Head of caudate nucleus (tissue), 42 donors: ENCODE data around the gene DPYD.

Source experiments
- DNase-seq, 42 donors: peaks; one replicate each; pipeline versions ENCODE4 v3.0.0 to v3.0.0-alpha.2; 2020 to 2021; ENCODE audit warnings: mixed read lengths in 7 of 42
- intact Hi-C: fragments of 100-400 bp; cut with DNase I; formaldehyde crosslinking; loops from one replicate; pipeline ENCODE4 v1.15.0; 2022

Gene DPYD

DNA sequence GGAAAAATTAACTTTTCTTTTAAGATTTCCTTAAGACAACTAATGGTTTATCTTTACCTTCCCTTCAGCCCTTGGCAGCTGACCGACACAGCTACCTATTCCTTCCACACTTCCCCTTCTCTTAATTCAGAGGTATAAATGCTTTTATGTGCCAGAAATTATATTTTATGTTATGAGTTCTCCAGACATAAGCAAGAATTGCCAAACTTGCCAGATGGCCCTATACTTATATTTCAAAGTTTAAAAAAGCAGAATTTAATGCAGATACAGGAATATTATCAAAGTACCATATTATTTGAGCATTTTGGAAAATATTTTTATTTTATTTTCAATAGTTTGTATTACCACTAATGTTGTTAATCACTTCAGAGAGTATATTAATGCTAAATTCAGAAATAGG, 754.2 kb downstream of the DPYD start:
- intact Hi-C loops, result no loop called here
- DNase-seq, result no peak

DNA sequence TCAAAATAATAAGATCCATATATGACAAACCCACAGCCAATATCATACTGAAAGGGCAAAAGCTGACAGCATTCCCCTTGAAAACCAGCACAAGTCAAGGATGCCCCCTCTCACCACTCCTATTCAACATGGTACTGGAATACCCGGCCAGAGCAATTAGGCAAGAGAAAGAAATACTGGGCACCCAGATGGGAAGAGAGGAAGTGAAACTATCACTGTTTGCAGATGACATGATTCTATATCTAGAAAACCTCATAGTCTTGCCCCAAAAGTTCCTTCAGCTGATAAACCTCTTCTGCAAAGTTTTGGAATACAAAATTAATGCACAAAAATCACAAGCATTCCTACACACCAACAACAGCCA, 756.6 kb downstream of the DPYD start:
- intact Hi-C loops, result no loop called here
- DNase-seq, result no peak

DNA sequence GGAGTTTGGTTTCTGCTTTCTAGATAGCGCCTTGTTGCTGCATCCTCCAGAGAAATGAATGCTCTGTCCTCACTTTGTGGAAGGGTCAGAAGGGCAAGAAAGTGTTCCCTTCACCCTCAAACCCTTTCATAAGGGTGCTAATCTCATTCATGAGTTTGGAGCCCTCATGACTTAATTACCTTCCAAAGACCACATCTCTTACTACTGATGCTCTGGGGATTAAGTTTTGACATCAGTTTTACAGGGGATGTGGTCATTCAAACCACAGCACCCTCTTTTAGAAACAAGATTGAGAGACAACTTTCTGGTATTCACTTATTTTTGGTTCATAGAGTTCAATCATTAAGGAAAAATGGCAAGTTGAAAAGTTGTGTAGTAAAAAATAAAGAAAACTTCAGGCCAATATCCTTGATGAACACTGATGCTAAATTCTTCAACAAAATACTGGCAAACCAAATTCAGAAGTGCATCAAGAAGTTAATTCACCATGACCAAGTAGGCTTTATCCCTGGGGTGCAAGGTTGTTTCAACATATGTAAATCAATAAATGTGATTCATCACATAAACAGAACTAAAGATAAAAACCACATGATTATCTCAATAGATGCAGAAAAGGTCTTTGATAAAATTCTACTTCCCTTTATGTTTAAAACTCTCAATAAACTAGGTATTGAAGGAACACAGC, 757.1 kb downstream of the DPYD start:
- intact Hi-C loops, result no loop called here
- no peak for DNase-seq

DNA sequence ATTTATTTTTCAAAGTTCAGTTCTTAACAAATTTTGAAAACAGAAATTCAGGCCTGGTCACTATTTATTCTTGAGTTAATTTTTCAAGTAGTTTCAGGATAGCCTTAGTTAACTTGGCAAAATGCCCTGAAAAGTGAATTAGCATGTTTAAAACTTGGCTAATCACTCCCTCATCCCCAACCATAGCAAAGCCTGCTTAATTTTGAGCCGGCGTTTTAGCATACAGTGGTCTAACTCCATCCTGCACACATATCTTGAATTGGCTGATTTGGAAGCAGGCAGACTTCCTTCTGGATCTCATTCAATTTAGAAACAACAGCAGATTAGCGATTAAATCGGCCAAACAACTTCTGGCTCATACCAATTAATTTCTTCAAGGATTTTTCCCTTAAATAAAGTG, 760.0 kb downstream of the DPYD start:
- no peak for DNase-seq
- intact Hi-C loops, result no loop called here

DNA sequence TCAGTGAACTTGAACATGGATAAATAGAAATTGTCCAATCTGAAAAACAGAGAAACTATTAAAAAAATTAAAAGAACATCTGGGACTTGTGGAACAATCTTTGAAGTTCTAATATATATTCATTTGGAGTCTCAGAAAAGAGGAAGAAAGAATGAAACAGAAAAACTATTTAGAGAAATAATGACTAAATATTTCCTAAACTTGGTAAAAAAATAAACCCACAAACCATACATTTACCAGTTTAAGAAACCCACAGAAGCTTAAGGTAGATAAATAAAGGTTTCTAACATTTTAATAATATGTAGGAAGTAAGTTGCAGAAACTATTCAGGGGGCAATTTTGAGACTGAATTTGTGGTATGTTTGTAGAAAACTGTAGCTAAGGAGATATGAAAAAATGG, 761.5 kb downstream of the DPYD start:
- DNase-seq, result no peak

DNA sequence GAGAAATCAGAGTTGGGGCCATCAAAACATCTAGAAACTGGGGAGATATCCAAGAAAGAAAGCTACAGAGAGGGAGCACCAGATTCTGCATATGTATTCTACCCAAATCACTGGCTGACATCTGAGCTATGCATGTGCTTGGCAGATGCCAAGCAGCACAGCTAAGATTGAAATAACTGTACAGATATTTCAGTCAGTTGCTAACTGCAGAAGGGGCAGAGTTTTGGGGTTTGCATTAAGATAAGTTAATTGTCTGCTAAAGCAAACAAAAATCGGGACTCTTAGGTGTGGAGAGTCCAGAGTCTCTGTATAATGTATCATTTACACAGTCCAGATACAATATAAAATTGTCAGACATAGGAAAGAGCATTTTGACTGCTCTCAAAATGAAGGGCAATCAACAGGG, 762.1 kb downstream of the DPYD start:
- DNase-seq, result no peak
- intact Hi-C loops, result no loop called here

More for the DNA sequence above, 761.5 kb downstream of the DPYD start:
- intact Hi-C loops, result no loop called here

DNA sequence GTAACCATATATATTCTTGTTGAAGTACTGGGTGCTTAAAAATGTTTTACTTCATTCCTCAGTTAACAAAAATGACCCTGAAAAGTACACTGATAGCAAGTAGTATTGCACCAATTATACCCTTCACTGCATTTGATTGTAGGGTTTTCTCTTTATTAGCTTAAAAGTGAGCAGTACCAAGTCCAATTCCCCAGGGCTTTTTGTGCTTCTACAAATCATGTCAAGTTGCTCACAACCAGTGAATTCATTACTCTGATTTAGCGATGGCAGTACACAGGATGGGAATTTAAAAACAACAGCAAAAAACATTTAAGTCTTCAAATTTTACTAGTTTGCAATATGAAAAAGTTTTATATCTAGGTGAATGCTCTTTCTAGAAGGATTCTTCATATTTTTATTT, 762.8 kb downstream of the DPYD start:
- intact Hi-C loops, result no loop called here

DNA sequence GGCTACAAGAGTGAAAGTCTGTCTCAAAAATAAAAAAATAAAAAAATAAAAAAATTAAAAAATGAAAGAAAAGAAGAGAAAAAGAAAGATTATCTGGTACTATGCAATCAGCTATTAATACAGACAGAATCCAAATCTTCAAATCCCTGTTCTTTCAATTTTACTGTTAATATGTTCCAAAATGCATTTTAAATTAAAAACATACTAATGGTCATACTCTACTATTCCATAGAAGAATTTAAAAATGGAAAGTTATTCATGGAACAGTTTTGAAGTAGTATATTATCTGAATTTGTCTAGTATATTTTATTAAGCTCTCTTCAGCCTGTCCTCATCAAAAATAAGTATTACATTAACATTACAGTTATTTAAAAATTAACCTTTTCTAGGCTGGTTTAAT, 769.2 kb downstream of the DPYD start:
- no peak for DNase-seq
- intact Hi-C loops, result no loop called here

More for the DNA sequence above, 762.8 kb downstream of the DPYD start:
- DNase-seq, result no peak

DNA sequence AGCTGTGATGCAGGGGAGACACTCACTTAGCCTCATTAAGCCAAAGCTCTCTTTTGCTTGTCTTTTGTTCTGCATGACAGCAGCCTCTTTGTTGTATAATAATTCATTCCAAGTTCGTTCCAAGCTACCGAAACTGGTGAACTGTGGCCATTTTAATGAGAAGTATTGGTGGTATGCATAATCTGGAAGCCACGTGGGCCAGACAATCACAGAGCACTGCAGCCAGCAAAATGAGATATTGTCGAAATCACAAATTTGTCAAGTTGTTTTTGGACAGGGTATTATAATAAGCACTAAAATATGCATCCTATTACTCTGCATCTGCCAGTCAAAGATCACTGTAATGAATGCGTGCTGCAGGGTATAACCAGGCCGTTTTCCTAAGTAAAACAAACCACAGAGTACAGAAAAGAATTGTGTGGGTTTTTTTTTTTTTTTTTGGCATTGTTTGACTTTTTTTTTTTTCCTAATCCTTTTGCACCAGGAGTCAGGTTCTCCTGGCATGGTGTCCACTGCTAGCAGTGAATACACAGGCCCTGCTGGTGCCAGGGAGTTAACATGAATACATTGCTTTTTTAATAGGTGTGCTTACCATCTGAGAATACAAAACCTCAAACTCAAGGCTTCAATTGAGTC, 775.4 kb downstream of the DPYD start:
- DNase-seq, result peak; percentile 10 to 85 (median 58)
- intact Hi-C loops, result loop anchor here (10.0 kb wide), 1 partner anchor 779 kb away; the partner anchor contains the start of gene DPYD

DNA sequence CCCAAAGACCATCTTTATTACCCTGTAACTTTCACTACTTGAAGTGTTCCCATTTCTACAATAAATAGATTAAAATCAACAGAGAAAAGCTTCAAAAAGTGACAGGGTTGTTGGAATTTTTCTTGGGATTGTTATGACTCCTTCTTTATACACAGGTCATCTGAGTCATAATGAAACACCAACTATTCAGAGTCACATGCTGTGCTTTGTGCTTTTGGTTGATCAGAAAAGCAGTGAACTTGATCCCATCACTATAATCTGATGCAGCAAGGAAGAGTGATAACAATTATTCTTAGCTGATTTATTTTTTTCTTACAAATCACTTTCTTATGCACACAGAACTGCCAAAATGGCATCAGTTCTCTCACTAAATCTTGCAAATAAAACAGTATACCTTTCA, 776.3 kb downstream of the DPYD start:
- intact Hi-C loops, result loop anchor here (10.0 kb wide), 1 partner anchor 780 kb away; the partner anchor contains the start of gene DPYD

DNA sequence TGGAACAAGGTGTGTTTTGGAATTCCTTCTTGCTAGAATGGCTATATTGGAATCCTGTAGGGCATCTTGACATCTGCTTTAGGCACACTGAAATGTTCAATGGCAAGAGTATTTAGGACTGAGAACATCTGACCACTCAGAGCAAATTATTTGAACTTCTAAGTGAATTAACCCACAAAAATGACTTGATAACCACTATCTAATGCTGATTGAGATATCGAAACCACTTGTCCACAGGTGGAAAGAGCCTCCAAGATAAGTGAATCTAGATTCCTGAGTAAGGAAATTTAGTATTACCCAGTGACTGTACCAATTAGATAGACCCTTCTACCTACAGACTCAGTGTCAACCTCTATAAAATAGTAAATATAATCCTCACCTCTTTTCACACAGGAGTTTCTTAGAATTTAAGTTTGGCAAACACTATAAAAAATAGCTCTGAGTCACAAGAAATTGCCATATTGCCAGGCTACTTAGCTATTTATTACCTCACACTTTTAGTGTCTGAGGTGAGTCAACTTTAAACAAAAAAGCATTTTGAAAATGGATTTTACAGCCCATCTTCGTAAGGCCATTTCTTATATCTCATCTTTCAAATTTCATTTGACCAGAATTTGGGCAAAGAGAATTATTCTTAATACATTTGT, 777.5 kb downstream of the DPYD start:
- no peak for DNase-seq
- intact Hi-C loops, result loop anchor here (10.0 kb wide), 1 partner anchor 781 kb away; the partner anchor contains the start of gene DPYD

More for the DNA sequence above, 776.3 kb downstream of the DPYD start:
- no peak for DNase-seq

DNA sequence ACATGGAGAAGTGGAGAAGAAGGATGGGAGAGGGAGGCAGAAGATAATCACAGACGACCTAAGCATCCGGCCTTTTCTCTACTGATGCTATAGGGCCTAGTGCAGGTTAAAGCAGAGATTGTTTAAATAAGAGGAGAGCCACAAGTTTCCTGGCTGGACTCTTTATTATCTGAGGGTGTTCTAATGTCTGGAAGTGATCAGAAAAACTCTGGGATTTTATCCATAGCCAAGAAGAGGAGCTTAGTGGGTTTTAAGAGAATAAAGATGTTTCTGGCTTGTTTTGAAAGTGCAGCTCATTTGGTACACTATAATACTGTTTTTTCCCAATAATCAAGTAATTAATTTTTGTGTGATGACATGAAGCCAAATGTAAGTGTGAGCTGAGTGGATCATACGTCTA, 780.2 kb downstream of the DPYD start:
- intact Hi-C loops, result loop anchor here (10.0 kb wide), 1 partner anchor 784 kb away; the partner anchor contains the start of gene DPYD
- no peak for DNase-seq

DNA sequence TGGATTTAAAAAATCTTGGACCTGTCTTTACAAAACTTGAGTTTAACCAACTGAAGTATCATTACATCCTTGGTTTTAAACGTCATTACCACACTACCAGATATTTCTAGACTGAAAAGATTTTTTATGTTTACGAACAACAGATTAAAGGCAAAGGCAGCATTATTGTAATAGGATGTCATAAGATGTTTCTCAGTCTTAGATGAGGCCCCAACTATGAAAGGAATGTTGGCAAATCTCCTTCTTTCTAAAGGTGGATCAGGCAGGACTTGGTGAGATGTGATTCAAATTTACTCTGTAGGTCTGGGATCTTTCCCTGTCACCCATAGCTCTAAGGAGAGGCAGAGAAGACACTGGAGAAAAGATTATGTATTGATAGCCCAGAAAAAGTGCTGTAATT, 781.3 kb downstream of the DPYD start:
- no peak for DNase-seq
- intact Hi-C loops, result no loop called here

DNA sequence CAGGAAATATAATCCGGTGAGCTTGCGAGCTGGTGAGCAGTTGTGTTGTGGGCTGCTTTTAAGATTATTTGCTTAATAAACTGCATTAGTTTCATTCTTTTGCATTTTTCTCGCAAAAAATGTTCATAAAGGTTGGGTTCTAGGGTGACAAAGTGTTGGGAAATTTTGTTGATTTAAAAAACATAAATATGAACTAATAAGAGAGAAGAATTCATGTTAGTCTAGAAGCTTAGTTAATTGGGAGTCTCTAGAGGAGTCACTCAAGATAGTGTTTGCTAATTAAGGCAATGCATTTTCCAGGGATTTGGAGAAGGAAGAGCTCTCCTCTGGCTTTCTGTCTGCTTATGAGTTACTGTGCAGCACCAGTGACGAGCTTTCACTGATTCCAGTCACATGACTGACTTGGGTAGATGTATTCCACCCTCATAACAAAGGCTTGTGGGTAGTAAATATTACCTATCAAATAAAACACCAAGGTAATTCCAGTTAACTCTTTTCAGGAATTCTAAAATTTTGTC, 782.3 kb downstream of the DPYD start:
- intact Hi-C loops, result no loop called here
- peak in 15 of 42 donors; percentile 6 to 64 (median 31) for DNase-seq

DNA sequence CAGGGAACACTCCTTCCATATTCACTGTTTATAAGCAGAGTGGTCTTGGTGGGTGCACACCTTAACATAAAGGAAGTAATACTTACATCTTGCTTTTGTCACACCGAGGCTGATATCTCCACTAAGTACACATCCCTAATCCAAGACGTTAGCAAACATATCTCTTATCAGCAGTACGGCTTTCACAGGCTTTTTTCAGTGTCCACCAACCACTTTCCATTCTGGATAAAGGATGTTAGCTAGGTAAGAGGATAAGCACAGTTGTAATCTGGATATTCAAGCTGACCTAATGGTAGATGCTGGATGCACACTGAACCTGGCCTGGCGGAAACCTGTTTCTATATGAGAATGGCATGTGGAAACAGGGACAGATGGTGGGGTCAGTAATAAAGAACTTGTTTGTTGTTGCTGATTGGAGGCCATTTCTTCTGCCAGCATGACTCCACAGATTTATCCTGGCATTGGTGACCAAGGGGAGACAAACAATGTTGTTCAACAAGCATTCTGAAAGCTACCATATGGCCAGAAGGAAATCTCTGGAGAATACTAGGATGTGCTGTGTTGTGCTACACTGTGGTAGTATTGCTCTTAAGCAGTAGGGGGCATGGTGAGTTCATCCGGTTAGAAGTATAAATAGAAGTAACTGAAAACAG, 782.8 kb downstream of the DPYD start:
- peak in 30 of 42 donors; percentile 7 to 82 (median 54) for DNase-seq
- intact Hi-C loops, result no loop called here

DNA sequence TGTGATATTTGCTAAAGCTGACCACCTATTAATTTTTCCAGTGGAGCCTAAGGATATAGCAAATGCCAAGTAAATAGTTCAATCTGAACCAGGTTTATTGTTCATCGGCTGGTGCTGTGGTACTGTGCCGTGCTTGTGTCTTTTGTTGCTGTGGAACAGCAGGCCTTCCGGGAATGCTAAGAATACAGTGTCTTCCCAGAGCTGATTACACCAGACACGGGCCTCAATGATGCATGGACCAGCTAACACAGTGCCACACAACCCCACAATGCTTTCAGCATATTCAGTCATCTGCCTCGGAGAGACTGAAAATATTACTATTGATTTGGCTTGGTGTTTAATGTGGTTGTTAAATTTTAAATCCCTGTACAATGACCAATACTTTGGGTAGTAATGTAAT, 783.8 kb downstream of the DPYD start:
- DNase-seq, result peak in 22 of 42 donors; percentile 6 to 65 (median 29)
- intact Hi-C loops, result no loop called here

DNA sequence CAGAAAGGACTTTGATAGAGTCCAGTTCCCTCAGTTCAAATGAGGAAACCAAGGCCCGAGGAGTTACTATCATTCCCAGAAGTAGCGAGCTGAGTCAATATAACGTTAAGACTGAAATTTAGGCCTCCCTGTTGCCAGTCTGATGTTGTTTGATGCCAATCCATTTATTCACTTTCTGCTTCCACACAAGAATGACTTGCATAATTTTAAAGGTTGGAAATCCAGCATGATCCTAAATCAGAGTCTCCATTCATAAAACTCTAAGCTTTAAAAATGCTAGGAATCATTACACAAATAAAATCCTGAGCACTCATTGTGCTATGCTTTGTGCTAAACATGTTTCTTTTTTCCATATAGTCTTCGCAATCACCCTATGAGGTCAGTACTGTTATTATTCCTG, 784.9 kb downstream of the DPYD start:
- intact Hi-C loops, result no loop called here
- DNase-seq, result no peak

DNA sequence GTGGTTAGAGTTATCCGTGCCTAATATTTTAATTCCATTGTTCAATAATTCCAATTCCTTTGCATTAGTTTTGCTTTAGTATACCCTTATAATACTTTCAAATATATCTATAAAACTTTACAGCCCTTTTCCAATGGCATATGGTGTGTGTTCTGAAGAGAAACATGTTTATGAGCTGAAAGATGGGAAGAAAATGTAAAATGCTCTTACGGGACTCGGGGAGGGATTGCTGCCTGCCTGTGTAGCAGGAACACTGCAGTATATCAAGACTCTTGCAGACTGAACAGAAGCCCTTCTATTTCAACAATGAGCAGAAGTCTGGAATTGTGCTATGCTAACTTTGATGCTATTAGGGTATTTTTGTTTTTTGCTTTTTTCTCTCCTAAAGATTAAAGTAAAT, 792.4 kb downstream of the DPYD start:
- no peak for DNase-seq
- intact Hi-C loops, result no loop called here

DNA sequence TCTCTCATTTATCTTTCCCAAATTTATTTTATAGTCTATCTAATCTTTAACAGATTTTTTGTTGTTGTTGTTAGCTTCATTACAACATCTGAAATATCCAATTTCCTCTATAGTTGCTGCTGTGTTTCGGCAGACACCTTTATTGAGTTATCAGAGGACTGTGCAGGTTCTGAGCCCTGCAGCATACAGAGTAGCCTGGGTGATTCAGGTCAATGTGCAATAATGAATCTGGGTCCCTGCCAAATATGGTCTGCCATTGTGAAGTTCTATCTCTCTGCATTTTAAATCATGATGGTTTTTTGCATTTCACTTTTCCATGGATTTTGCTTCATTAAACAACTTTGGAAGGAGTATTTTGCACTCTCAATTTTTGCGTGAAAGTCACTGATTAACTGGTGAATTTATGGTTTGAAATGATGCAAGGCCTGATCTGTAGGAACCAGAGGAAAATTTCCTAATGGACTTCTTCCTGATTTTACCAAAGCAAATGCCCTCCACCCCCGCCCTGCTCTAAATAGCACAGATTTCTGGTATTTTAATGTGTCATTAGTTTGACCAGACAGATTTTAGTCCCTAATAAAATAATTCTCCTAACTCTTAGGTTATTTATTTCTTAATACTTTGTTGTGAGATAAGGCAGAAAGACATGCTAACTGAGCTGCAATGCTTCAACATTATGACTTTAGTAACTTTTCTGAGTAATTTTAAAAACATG, 797.0 kb downstream of the DPYD start:
- intact Hi-C loops, result no loop called here
- DNase-seq, result no peak
